Neural progenitor cell (in vitro differentiated cells): ENCODE results near the gene NHEJ1. TPM values are rescaled to one million over a fixed set of nuclear protein-coding genes. Genes with fewer than 3 reads are reported as not detected.

Source experiments
- DNase-seq: peaks from one replicate; pipeline ENCODE4 v3.0.0-alpha.2; 2016; ENCODE audit warnings: low spot score
- H2AFZ ChIP-seq: fragments of 200-600 bp; sonication (generic); replicated peaks from 2 replicates; pipeline ENCODE4 v1.6.1; 2016; ENCODE audit warnings: antibody characterized with exemption
- H3F3A ChIP-seq: fragments of 200-600 bp; sonication (generic); 2 replicates; pipeline ENCODE4 v1.6.1; 2016; ENCODE audit warnings: antibody characterized with exemption, low read depth
- H3K27ac ChIP-seq: fragments of 200-600 bp; sonication (generic); 2 replicates; pipeline ENCODE4 v1.5.1; 2016; ENCODE audit warnings: mild to moderate bottlenecking
- H3K27me3 ChIP-seq: fragments of 200-600 bp; sonication (generic); 2 replicates; pipeline ENCODE4 v1.6.1; 2016; ENCODE audit warnings: mild to moderate bottlenecking, moderate library complexity
- H3K36me3 ChIP-seq: fragments of 200-600 bp; sonication (generic); 2 replicates; pipeline ENCODE4 v1.5.1; 2016
- H3K4me1 ChIP-seq: fragments of 200-600 bp; sonication (generic); 2 replicates; pipeline ENCODE4 v1.6.1; 2016; ENCODE audit warnings: mixed run types
- H3K4me2 ChIP-seq: fragments of 200-600 bp; sonication (generic); 2 replicates; pipeline ENCODE4 v1.6.1; 2016
- H3K4me3 ChIP-seq: fragments of 200-600 bp; sonication (generic); 2 replicates; pipeline ENCODE4 v1.5.1; 2016
- H3K79me2 ChIP-seq: fragments of 200-600 bp; sonication (generic); 2 replicates; pipeline ENCODE4 v1.6.1; 2016; ENCODE audit warnings: low read depth
- H3K9ac ChIP-seq: fragments of 200-600 bp; sonication (generic); 2 replicates; pipeline ENCODE4 v1.6.1; 2016
- H3K9me3 ChIP-seq: fragments of 200-600 bp; sonication (generic); 2 replicates; pipeline ENCODE4 v1.5.1; 2016; ENCODE audit warnings: low read depth
- H4K20me1 ChIP-seq: fragments of 200-600 bp; sonication (generic); 2 replicates; pipeline ENCODE4 v1.6.1; 2016; ENCODE audit warnings: low read depth
- H3K27ac Mint-ChIP-seq: 3 replicates; pipeline ENCODE4 v1.8.0; 2021; ENCODE audit warnings: mixed read lengths
- H3K27me3 Mint-ChIP-seq: 2 replicates; pipeline ENCODE4 v1.8.0; 2022; ENCODE audit warnings: low read depth, mild to moderate bottlenecking, inconsistent platforms, moderate library complexity, mixed read lengths; ENCODE audit not compliant: insufficient read depth
- H3K36me3 Mint-ChIP-seq: 3 replicates; pipeline ENCODE4 v1.8.0; 2021; ENCODE audit warnings: mixed read lengths
- H3K4me1 Mint-ChIP-seq: 3 replicates; pipeline ENCODE4 v1.8.0; 2021; ENCODE audit warnings: mixed read lengths
- H3K4me3 Mint-ChIP-seq: 3 replicates; pipeline ENCODE4 v1.8.0; 2021; ENCODE audit warnings: mild to moderate bottlenecking, moderate library complexity, mixed read lengths
- H3K9me3 Mint-ChIP-seq: 3 replicates; pipeline ENCODE4 v1.8.0; 2020; ENCODE audit warnings: mixed read lengths
- CTCF ChIP-seq: fragments of 200-600 bp; sonication (generic); IDR thresholded peaks from 2 replicates; pipeline ENCODE4 v1.5.1; 2017; ENCODE audit warnings: antibody characterized with exemption, mild to moderate bottlenecking
- EZH2 ChIP-seq: fragments of 200-600 bp; sonication (generic); IDR thresholded peaks from 2 replicates; pipeline ENCODE4 v1.6.1; 2017; ENCODE audit warnings: antibody characterized with exemption, mild to moderate bottlenecking, moderate library complexity
- EZH2phosphoT487 ChIP-seq: fragments of 200-600 bp; sonication (generic); IDR thresholded peaks from 2 replicates; pipeline ENCODE4 v1.6.1; 2017; ENCODE audit warnings: antibody characterized with exemption
- total RNA-seq: library from RNA; depleted of rRNA; stranded (reverse); fragments of >200 nt; gene quantifications from 2 replicates; pipeline ENCODE4 v1.2.3, GENCODE V29; 2015; ENCODE audit warnings: low replicate concordance

Gene NHEJ1
- total RNA-seq, 1 donor from 2014 or later = 25.5 TPM

GRCh38 chr2:219028996-219029828 is 131.4 kb downstream of the NHEJ1 start:
- Histone ChIP-seq H3K36me3 (no peaks in the 10 kb centered on the region), H3K79me2 (no peaks in the 10 kb centered on the region), H3K4me3 (no peak overlapping the region), H4K20me1 (no peaks in the 10 kb centered on the region), H2AFZ (no peak overlapping the region), H3K9me3 (no peaks in the 10 kb centered on the region), H3K4me1 (no peaks in the 10 kb centered on the region), H3K27ac (no peak overlapping the region), H3F3A (no peaks in the 10 kb centered on the region), H3K27me3 (peaks cover 21% of the 10 kb centered on the region), H3K4me2 (no peak overlapping the region), H3K9ac (no peak overlapping the region)
- no peaks in the 10 kb centered on the region for H3K9me3 Mint-ChIP-seq
- TF ChIP-seq CTCF (no peak), EZH2 (no peak), EZH2phosphoT487 (no peak)
- no peak overlapping the region for H3K4me3 Mint-ChIP-seq
- H3K27ac Mint-ChIP-seq = no peak overlapping the region
- no peak for DNase-seq
- H3K27me3 Mint-ChIP-seq = peaks cover 6% of the 10 kb centered on the region
- no peaks in the 10 kb centered on the region for H3K36me3 Mint-ChIP-seq
- H3K4me1 Mint-ChIP-seq = peaks cover 4% of the 10 kb centered on the region

GRCh38 chr2:219028141-219028540 is 132.5 kb downstream of the NHEJ1 start:
- H3K9ac ChIP-seq = no peak overlapping the region
- TF ChIP-seq EZH2phosphoT487 = no peak
- TF ChIP-seq CTCF = no peak
- TF ChIP-seq EZH2 = no peak
- H3K4me3 ChIP-seq = no peak overlapping the region
- peaks cover 3% of the 10 kb centered on the region for H3K4me1 ChIP-seq
- no peak overlapping the region for H3K4me2 ChIP-seq
- peaks cover 4% of the 10 kb centered on the region for H3K4me1 Mint-ChIP-seq
- H3K9me3 ChIP-seq = no peaks in the 10 kb centered on the region
- H3K27me3 Mint-ChIP-seq = peaks cover 4% of the 10 kb centered on the region
- no peaks in the 10 kb centered on the region for H4K20me1 ChIP-seq
- no peaks in the 10 kb centered on the region for H3K79me2 ChIP-seq
- no peak overlapping the region for H3K27ac ChIP-seq
- no peaks in the 10 kb centered on the region for H3K36me3 ChIP-seq
- H3K27me3 ChIP-seq = peaks cover 10% of the 10 kb centered on the region
- no peak overlapping the region for H3K27ac Mint-ChIP-seq
- H3K4me3 Mint-ChIP-seq = no peak overlapping the region
- no peak overlapping the region for H2AFZ ChIP-seq
- H3K36me3 Mint-ChIP-seq = no peaks in the 10 kb centered on the region
- H3K9me3 Mint-ChIP-seq = no peaks in the 10 kb centered on the region
- DNase-seq = no peak
- no peaks in the 10 kb centered on the region for H3F3A ChIP-seq

- Mint-ChIP-seq H3K4me3 (no peak overlapping the region), H3K9me3 (no peaks in the 10 kb centered on the region), H3K4me1 (peaks cover 7% of the 10 kb centered on the region), H3K27me3 (peaks cover 2% of the 10 kb centered on the region), H3K27ac (no peak overlapping the region), H3K36me3 (no peaks in the 10 kb centered on the region)
- Histone ChIP-seq H3F3A (no peaks in the 10 kb centered on the region), H3K79me2 (no peaks in the 10 kb centered on the region), H3K4me2 (no peak overlapping the region), H3K9ac (no peak overlapping the region), H3K36me3 (no peaks in the 10 kb centered on the region), H3K9me3 (no peaks in the 10 kb centered on the region), H3K27ac (no peak overlapping the region), H2AFZ (no peak overlapping the region), H4K20me1 (no peaks in the 10 kb centered on the region), H3K4me1 (peaks cover 3% of the 10 kb centered on the region), H3K27me3 (peaks cover 5% of the 10 kb centered on the region), H3K4me3 (no peak overlapping the region)
- no peak for TF ChIP-seq EZH2
- TF ChIP-seq CTCF = no peak
- no peak for TF ChIP-seq EZH2phosphoT487
- no peak for DNase-seq
Observed at GRCh38 chr2:219027511-219028055, 133.0 kb downstream of the NHEJ1 start.
